Caco-2 (cell line): ENCODE results near the gene CDH9. TPM values are rescaled to one million over a fixed set of nuclear protein-coding genes. Genes with fewer than 3 reads are reported as not detected.

Experiments
- BruUV-seq: library from RNA; stranded (reverse); fragments of 400-500 nt; replicated peaks from 2 replicates; lab custom pipeline; 2021; lab: Mats Ljungman, UMichigan
- CTCF ChIA-PET: fragments of 300-600 bp; sonication (Branson Sonifier 250); formaldehyde crosslinking; loops from one replicate; lab custom pipeline; 2022; ENCODE audit warnings: antibody characterized with exemption; lab: Charles Lee
- POLR2A ChIA-PET: fragments of 300-600 bp; sonication (Branson Sonifier 250); formaldehyde crosslinking; loops from one replicate; lab custom pipeline; 2022; ENCODE audit warnings: antibody characterized with exemption; lab: Charles Lee
- DNase-seq, 2 experiments: peaks; one replicate each; pipeline versions ENCODE4 v3.0.0 to v3.0.0-alpha.2; 2020 to 2022
- H3K27me3 ChIP-seq: replicated peaks from 2 replicates; pipeline ENCODE4 v1.6.0; 2011; ENCODE audit warnings: low read length; ENCODE audit not compliant: control insufficient read depth, insufficient read depth
- H3K36me3 ChIP-seq: 2 replicates; pipeline ENCODE4 v1.5.1; 2011; ENCODE audit warnings: low read length; ENCODE audit not compliant: control insufficient read depth, insufficient read depth
- H3K4me1 ChIP-seq: fragments of 250-450 bp; sonication (Bioruptor Pico); 2 replicates; pipeline ENCODE4 v1.5.1; 2020; ENCODE audit warnings: mild to moderate bottlenecking
- H3K4me3 ChIP-seq: 2 replicates; pipeline ENCODE4 v1.5.1; 2011; ENCODE audit warnings: low read depth, mild to moderate bottlenecking, control low read depth, low read length
- H3K9me3 ChIP-seq: fragments of 250-450 bp; sonication (Bioruptor Pico); 2 replicates; pipeline ENCODE4 v1.5.1; 2020; ENCODE audit warnings: mild to moderate bottlenecking, moderate library complexity
- H3K27ac Mint-ChIP-seq: one replicate; pipeline ENCODE4 v1.8.0; 2022; ENCODE audit warnings: mixed read lengths; ENCODE audit not compliant: unreplicated experiment
- H3K27me3 Mint-ChIP-seq: one replicate; pipeline ENCODE4 v1.8.0; 2022; ENCODE audit warnings: mixed read lengths; ENCODE audit not compliant: insufficient read depth, unreplicated experiment
- H3K36me3 Mint-ChIP-seq: one replicate; pipeline ENCODE4 v1.8.0; 2022; ENCODE audit warnings: mild to moderate bottlenecking, mixed read lengths; ENCODE audit not compliant: insufficient read depth, unreplicated experiment
- H3K4me1 Mint-ChIP-seq: one replicate; pipeline ENCODE4 v1.8.0; 2022; ENCODE audit warnings: low read depth, mixed read lengths; ENCODE audit not compliant: unreplicated experiment
- H3K4me3 Mint-ChIP-seq: one replicate; pipeline ENCODE4 v1.8.0; 2022; ENCODE audit warnings: mild to moderate bottlenecking, moderate library complexity, mixed read lengths; ENCODE audit not compliant: unreplicated experiment
- H3K9me3 Mint-ChIP-seq: one replicate; pipeline ENCODE4 v1.8.0; 2022; ENCODE audit warnings: mixed read lengths; ENCODE audit not compliant: unreplicated experiment
- intact Hi-C: fragments of 100-400 bp; cut with micrococcal nuclease; formaldehyde crosslinking; loops from one replicate; pipeline ENCODE4 v1.10.0; 2022; ENCODE audit not compliant: unreplicated experiment
- total RNA-seq: library from RNA; stranded (reverse); gene quantifications from 2 replicates; pipeline ENCODE4 v1.2.3, GENCODE V29; 2022
- TF ChIP-seq, protein P1 (sequence below), 2 experiments: fragments of 200-600 bp in 1 of 2; IDR thresholded peaks; 1 replicate in 1 of 2; 2 replicates in 1 of 2; pipeline versions ENCODE4 v1.5.1 to v1.8.0; 2011 to 2022; ENCODE audit warnings: antibody characterized with exemption in 1 of 2, control low read depth in 1 of 2, inconsistent platforms in 1 of 2, low read depth in 1 of 2, low read length in 1 of 2, mild to moderate bottlenecking in 1 of 2, moderate library complexity in 1 of 2; ENCODE audit not compliant: insufficient read depth in 1 of 2, severe bottlenecking in 1 of 2, unreplicated experiment in 1 of 2

CDH9 gene
- total RNA-seq, 1 experiment from 2014 or later = not detected

- Mint-ChIP-seq H3K27ac (no peak overlapping the region), H3K4me1 (no peaks in the 10 kb centered on the region), H3K36me3 (no peaks in the 10 kb centered on the region), H3K9me3 (no peaks in the 10 kb centered on the region), H3K4me3 (no peak overlapping the region), H3K27me3 (no peaks in the 10 kb centered on the region)
- H3K36me3 ChIP-seq = no peaks in the 10 kb centered on the region
- TF ChIP-seq, protein P1, sequence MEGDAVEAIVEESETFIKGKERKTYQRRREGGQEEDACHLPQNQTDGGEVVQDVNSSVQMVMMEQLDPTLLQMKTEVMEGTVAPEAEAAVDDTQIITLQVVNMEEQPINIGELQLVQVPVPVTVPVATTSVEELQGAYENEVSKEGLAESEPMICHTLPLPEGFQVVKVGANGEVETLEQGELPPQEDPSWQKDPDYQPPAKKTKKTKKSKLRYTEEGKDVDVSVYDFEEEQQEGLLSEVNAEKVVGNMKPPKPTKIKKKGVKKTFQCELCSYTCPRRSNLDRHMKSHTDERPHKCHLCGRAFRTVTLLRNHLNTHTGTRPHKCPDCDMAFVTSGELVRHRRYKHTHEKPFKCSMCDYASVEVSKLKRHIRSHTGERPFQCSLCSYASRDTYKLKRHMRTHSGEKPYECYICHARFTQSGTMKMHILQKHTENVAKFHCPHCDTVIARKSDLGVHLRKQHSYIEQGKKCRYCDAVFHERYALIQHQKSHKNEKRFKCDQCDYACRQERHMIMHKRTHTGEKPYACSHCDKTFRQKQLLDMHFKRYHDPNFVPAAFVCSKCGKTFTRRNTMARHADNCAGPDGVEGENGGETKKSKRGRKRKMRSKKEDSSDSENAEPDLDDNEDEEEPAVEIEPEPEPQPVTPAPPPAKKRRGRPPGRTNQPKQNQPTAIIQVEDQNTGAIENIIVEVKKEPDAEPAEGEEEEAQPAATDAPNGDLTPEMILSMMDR (IDR thresholded peaks at IDR 0.05; ENCODE audit: insufficient read depth in 1 of 2, low read depth in 1 of 2, low read length in 1 of 2, severe bottlenecking in 1 of 2, unreplicated experiment in 1 of 2) = no peak
- H3K27me3 ChIP-seq = no peaks in the 10 kb centered on the region
- no peaks in the 10 kb centered on the region for H3K4me1 ChIP-seq
- H3K9me3 ChIP-seq = no peaks in the 10 kb centered on the region
- intact Hi-C loops = no loop called here
- no peak overlapping the region for H3K4me3 ChIP-seq
- BruUV-seq = no TSS peak
- CTCF ChIA-PET = no interaction called here
- no peak for DNase-seq
- POLR2A ChIA-PET = no interaction called here
Observed at GRCh38 chr5:26932238-26932637, 106.1 kb downstream of the CDH9 start.

DNA sequence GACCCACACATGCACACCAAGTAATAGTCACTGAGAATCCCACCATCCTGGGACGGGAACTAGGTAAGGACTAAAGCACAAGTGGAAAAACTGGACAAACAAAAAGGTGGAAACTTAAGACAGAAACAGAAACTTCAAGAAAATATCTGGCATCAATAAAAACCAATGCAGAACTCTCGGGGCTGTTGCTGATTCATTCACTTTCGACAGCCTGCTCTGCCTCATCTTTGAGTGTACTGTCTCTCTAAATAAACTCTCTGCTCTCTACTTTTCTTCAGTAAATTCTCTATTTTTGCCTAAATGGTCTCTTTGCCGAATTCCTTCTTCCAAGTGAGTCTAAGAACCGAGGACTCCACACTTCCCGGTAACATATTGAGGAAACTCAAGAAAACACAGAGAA lies 116.9 kb downstream of the CDH9 start:
- H3K27me3 ChIP-seq = no peaks in the 10 kb centered on the region
- DNase-seq = no peak
- no peak overlapping the region for H3K4me3 Mint-ChIP-seq
- no peaks in the 10 kb centered on the region for H3K36me3 Mint-ChIP-seq
- POLR2A ChIA-PET = no interaction called here
- peaks cover 10% of the 10 kb centered on the region for H3K9me3 Mint-ChIP-seq
- H3K4me3 ChIP-seq = no peak overlapping the region
- H3K27me3 Mint-ChIP-seq = no peaks in the 10 kb centered on the region
- CTCF ChIA-PET = no interaction called here
- intact Hi-C loops = no loop called here
- TF ChIP-seq, protein P1 (IDR thresholded peaks at IDR 0.05; ENCODE audit: insufficient read depth in 1 of 2, low read depth in 1 of 2, low read length in 1 of 2, severe bottlenecking in 1 of 2, unreplicated experiment in 1 of 2) = no peak
- no peaks in the 10 kb centered on the region for H3K4me1 Mint-ChIP-seq
- H3K36me3 ChIP-seq = no peaks in the 10 kb centered on the region
- no peaks in the 10 kb centered on the region for H3K4me1 ChIP-seq
- BruUV-seq = no TSS peak
- H3K27ac Mint-ChIP-seq = no peak overlapping the region
- no peaks in the 10 kb centered on the region for H3K9me3 ChIP-seq

DNA sequence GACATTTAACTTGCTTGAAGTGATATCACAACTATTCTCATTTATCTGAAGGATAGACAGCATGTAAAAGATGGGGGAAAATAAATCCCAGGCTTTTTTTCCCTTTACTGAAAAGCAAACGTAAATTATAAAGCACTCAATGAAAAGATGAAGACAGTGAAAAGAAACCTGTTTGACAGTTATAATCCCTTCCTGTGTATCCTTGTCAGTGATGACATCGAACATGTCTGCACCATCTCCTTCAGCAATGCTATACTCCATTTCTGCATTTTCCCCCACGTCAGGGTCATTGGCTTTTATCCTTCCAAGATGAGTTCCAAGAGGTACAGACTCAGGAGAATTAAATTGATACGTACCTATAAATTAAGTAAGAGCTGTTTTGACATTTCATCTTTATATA lies 134.9 kb downstream of the CDH9 start:
- intact Hi-C loops = no loop called here
- H3K4me1 Mint-ChIP-seq = no peaks in the 10 kb centered on the region

More for the DNA sequence above, 134.9 kb downstream of the CDH9 start:
- Mint-ChIP-seq H3K4me3 (no peak overlapping the region), H3K27ac (no peak overlapping the region), H3K36me3 (no peaks in the 10 kb centered on the region), H3K27me3 (no peaks in the 10 kb centered on the region), H3K9me3 (no peaks in the 10 kb centered on the region)
- Histone ChIP-seq H3K9me3 (no peaks in the 10 kb centered on the region), H3K4me3 (no peak overlapping the region), H3K27me3 (no peaks in the 10 kb centered on the region), H3K4me1 (no peaks in the 10 kb centered on the region), H3K36me3 (no peaks in the 10 kb centered on the region)
- BruUV-seq = no TSS peak
- DNase-seq = no peak
- CTCF ChIA-PET = no interaction called here
- TF ChIP-seq, protein P1 (IDR thresholded peaks at IDR 0.05; ENCODE audit: insufficient read depth in 1 of 2, low read depth in 1 of 2, low read length in 1 of 2, severe bottlenecking in 1 of 2, unreplicated experiment in 1 of 2) = no peak
- POLR2A ChIA-PET = no interaction called here
